Choroid plexus epithelial cell (primary cell): Measurements from ENCODE around the gene NETO2.

ENCODE experiments used
- DNase-seq: peaks from one replicate; pipeline ENCODE4 v3.0.0-alpha.2; 2010; ENCODE audit warnings: low read depth
- H3K4me3 ChIP-seq: 2 replicates; pipeline ENCODE4 v1.5.1; 2011; ENCODE audit warnings: low read depth, mild to moderate bottlenecking, control low read depth, low read length, moderate library complexity
- CTCF ChIP-seq: conservative IDR thresholded peaks from 2 replicates; pipeline ENCODE4 v1.5.1; 2011; ENCODE audit warnings: low read depth, mild to moderate bottlenecking, control low read depth, inconsistent platforms, low read length, moderate library complexity

Gene NETO2

GRCh38 chr16:47072158-47072557 is 71.6 kb downstream of the NETO2 start:
- H3K4me3 ChIP-seq = no peak overlapping the region
- TF ChIP-seq CTCF = no peak
- no peak for DNase-seq

GRCh38 chr16:47069841-47070584 is 73.7 kb downstream of the NETO2 start:
- no peak overlapping the region for H3K4me3 ChIP-seq
- DNase-seq = no peak
- TF ChIP-seq CTCF = no peak

GRCh38 chr16:47069313-47069712 is 74.4 kb downstream of the NETO2 start:
- no peak overlapping the region for H3K4me3 ChIP-seq
- TF ChIP-seq CTCF = no peak
- no peak for DNase-seq

- DNase-seq = no peak
- no peak overlapping the region for H3K4me3 ChIP-seq
- no peak for TF ChIP-seq CTCF
These were observed 76.5 kb downstream of the NETO2 start for GRCh38 chr16:47067203-47067602.

- no peak for TF ChIP-seq CTCF
- no peak overlapping the region for H3K4me3 ChIP-seq
- no peak for DNase-seq
These were observed 77.7 kb downstream of the NETO2 start for GRCh38 chr16:47065766-47066688.

- TF ChIP-seq CTCF = no peak
- no peak overlapping the region for H3K4me3 ChIP-seq
- no peak for DNase-seq
These were observed 79.0 kb downstream of the NETO2 start for GRCh38 chr16:47064775-47065174.
